Fibroblast of the aortic adventitia (primary cell): ENCODE measurements around the gene ITPR2. TPM values are rescaled to one million over a fixed set of nuclear protein-coding genes. Genes with fewer than 3 reads are reported as not detected.

Source experiments
- DNase-seq: peaks from one replicate; pipeline ENCODE4 v3.0.0-alpha.2; 2010; ENCODE audit warnings: low read depth
- H3K4me3 ChIP-seq: 2 replicates; pipeline ENCODE4 v1.5.1; 2011; ENCODE audit warnings: low read depth, mild to moderate bottlenecking, control low read depth, low read length, moderate library complexity
- total RNA-seq: library from RNA; depleted of rRNA; stranded (reverse); fragments of >200 nt; gene quantifications from 2 replicates; pipeline ENCODE4 v1.2.3, GENCODE V29; 2012; ENCODE audit warnings: low replicate concordance
- TF ChIP-seq, protein P1 (sequence below): IDR thresholded peaks from 2 replicates; pipeline ENCODE4 v1.5.1; 2011; ENCODE audit warnings: mild to moderate bottlenecking, low read length, control low read depth, inconsistent platforms; ENCODE audit not compliant: insufficient read depth

ITPR2 gene
- total RNA-seq, 1 donor = 15.5 TPM

DNA sequence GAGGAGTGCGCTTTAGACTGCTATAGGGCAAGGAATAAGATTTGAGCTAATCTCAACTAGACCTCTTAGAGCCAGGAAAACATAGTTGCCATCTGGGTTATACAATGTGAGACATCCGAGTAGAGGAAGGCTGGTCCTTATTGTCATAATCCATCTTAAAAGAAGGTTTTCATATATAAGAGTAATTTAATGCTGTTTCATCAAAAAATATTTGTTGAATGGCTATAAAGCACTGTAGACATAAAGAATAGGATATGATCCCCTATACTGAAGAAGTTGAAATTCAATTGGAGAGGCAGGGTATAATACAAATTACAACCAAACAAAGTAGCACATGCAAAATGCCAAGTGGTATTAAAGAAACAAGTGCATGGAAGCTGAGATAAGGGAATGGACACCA, 343.1 kb downstream of the ITPR2 start:
- TF ChIP-seq, protein P1, sequence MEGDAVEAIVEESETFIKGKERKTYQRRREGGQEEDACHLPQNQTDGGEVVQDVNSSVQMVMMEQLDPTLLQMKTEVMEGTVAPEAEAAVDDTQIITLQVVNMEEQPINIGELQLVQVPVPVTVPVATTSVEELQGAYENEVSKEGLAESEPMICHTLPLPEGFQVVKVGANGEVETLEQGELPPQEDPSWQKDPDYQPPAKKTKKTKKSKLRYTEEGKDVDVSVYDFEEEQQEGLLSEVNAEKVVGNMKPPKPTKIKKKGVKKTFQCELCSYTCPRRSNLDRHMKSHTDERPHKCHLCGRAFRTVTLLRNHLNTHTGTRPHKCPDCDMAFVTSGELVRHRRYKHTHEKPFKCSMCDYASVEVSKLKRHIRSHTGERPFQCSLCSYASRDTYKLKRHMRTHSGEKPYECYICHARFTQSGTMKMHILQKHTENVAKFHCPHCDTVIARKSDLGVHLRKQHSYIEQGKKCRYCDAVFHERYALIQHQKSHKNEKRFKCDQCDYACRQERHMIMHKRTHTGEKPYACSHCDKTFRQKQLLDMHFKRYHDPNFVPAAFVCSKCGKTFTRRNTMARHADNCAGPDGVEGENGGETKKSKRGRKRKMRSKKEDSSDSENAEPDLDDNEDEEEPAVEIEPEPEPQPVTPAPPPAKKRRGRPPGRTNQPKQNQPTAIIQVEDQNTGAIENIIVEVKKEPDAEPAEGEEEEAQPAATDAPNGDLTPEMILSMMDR = no peak
- DNase-seq = no peak
- H3K4me3 ChIP-seq = no peak overlapping the region

DNA sequence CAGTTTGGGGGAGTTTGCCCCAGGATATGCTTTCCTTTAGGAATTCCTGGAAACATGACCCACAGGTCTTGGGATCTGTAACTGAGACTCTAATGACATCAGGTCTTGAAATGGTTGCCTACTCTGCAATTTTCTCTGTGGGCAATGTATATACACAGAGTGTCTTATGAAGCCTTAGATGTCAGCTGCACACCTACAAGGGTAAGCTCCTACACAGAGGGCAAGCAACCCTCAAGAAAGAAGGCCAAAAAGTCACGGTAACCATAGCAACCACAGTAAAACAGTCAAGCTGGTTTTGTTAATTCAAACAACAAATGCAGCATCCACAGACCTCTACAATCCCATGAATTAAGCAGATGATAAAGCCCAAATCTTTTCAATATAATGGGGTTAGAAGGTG, 344.6 kb downstream of the ITPR2 start:
- no peak overlapping the region for H3K4me3 ChIP-seq

DNA sequence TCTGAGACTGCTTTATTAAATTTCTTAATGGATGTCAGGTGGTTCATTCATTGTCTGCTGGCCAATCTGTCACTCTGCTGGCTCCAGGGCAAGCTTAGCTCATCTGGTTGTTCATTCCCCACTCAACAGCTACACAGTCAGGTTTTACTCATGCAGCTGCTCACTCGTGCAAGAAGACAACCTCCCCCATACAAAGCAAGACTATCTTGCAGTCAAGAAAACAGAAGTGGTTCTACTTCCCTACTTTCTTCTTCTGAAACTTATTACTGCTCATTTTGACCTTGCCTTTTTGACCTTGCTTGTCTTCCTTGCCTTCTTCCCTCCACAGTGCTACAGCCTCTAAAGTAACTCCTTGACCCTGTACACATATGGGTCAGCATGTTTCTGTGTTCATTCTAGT, 359.7 kb downstream of the ITPR2 start:
- TF ChIP-seq, protein P1 = no peak
- DNase-seq = peak; percentile 23
- H3K4me3 ChIP-seq = no peak overlapping the region

More for the DNA sequence above, 344.6 kb downstream of the ITPR2 start:
- no peak for DNase-seq
- TF ChIP-seq, protein P1 = no peak

DNA sequence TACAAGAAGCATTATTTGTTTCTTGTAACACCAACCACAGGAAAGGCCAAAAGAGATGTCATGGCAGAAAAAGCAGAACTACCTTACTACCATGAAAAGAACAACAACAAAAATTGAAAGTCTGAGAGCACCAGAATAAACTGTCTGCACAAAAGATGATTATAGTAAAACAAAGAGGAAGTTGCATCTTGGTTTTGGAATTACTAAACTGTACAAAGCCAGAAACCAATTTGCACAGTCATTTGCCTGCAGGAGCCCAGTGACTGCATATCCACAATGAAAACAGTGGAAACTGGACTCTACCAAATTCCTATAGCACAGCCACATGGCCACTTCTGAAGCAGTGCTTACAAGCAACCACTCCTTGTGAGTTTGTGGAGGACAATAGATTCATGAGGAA, 361.4 kb downstream of the ITPR2 start:
- peak; percentile 75 for DNase-seq
- H3K4me3 ChIP-seq = no peak overlapping the region
- TF ChIP-seq, protein P1 = no peak

DNA sequence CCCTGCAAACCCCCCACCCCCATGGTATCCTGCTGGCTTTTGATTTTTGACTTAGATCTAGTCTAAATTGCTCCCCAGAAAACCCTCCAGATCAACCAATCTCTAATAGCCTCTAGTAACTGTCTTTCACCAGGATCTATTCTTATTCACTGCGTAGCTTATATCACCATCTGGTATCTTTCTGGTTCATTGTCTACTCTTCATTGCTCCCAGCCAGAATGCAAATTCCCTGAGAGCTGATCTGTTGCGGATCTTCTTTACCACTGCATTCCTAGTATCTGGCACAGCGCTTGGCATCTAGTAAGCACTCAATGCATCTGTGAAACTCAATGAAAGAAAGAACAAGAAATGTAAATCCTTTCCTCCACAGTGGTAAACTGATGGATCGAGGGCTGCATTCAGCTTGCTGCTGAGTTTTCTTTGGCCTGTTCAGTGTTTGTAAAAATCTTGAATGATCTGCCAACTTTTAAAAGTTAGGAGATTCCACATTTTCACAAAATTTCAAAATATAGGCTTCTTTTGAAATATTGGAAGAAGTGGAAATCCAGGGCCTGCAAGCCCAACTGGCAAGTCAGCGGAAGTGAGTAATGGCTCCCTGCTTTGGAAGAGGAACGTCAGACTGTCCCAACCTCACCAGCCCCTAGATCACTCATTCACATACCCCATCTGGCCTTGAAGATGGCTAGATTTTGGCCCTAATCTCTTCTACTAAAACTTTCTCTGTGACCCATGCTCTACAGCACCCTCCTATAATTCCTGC, 363.4 kb downstream of the ITPR2 start:
- H3K4me3 ChIP-seq = no peak overlapping the region
- DNase-seq = peak; percentile 53
- TF ChIP-seq, protein P1 = no peak

DNA sequence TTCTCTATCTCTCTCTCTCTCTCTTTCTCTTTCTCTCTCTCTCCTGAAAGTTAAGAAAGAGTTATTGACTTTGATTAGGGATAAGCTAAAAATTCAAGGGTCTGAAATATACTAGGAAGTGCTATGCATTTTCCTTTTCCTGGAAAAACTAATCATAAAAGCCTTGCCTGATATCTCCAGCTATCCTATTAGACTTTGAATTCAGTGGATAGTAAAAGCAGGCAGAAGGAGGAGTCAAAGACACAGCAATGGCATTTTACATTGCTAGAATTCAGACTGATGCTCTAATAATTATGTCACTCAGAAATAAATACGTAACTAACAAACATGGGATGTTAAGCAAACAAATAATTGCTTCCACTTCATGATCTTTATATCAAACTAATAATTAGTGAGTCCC, 365.6 kb downstream of the ITPR2 start:
- no peak overlapping the region for H3K4me3 ChIP-seq
- DNase-seq = no peak
- TF ChIP-seq, protein P1 = no peak

DNA sequence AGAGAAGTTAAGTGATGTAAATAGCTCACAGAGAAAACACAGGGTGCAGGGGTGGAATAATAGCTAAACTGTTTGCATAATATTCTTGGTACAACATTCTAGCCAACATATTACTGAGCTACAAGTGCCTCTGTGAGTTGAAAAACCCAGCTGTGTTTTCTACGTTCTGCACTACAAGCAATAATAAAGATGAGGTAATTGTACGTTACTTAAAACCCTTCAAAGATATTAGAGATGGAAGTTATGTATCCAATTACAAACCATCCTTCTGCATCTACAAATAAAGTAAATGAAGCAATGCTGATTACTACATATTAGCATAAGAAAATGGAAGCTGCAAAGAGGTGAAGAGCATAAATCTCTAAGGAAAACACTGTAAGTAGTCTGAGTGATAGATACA, 366.3 kb downstream of the ITPR2 start:
- no peak overlapping the region for H3K4me3 ChIP-seq
- no peak for DNase-seq
- TF ChIP-seq, protein P1 = no peak
